Retina (tissue), 1 donor: ENCODE data around the gene GH2.
A peak's percentile ranks its signal among the peaks of the same experiment; 100 is the strongest.

Experiments
- DNase-seq: peaks from one replicate; pipeline ENCODE4 v3.0.0-alpha.2; 2016

The GH2 gene

GRCh38 chr17:63838631-63839171 is 43.0 kb downstream of the GH2 start:
- no peak for DNase-seq

GRCh38 chr17:63837962-63838600 is 43.7 kb downstream of the GH2 start:
- DNase-seq = no peak

DNA sequence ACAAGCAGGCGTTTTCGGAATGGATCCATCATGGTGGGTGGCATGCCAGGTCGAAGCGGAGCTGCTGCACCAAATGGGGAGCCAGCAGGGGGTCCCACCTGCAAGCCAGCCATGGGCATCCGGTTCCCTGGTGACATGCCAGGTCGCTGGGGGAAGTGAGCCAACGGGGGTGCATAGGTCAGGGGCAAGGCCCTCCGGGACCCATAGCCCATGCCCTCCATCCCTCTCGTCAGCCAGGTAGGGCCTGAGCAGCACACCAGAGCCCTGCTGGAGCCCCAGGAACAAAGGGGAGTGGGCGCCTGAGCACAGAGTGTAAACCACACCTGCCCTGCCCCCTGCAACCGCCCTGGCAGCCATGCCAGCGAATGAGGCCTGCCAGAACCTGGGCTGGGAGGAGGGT is 44.3 kb downstream of the GH2 start:
- DNase-seq = no peak

DNA sequence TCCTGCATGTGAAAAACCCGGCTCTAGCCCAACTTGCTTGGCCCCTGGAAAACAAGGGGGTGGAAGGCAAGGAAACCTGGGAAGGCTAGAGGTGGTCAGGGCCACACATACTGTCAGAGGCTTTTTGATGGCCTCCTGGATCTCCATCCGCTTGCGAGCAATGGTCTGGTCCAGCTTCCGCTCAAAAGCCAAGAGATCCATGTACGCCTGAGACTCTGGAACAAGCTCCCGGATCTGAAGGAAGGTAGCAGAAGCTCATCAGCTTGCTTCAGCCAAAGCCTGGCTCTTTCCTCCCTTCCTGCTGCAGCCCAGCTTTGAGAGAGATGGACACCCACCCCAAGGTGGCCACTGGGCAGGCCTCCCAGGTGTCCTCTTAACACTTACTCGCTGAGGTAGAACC is 44.9 kb downstream of the GH2 start:
- DNase-seq = no peak

DNA sequence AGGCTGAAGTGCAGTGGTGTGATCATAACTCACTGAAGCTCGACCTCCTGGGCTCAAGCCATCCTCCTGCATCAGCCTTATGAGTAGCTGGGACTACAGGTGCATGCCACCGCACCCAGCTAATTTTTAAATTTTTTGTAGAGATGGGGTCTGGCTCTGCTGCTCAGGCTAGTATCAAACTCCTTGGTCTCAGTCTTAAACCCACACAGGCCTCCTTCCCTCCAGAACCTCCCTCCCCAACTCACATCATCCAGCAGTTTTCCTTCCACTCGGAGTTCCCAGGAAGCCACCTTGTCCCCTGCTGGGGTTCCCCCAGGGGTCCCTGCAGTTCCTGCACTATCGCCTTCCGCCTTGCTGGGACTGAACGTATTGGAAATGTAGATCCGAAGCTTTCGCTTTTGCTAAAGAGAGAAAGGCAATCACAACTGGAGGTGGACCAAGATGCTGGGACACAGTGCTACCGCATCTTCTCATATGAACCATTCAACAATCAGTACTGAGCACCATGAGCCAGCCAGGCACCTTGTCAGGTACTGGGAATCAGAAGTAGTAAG is 46.5 kb downstream of the GH2 start:
- no peak for DNase-seq

GRCh38 chr17:63834431-63835166 is 47.1 kb downstream of the GH2 start:
- DNase-seq = peak; percentile 49

DNA sequence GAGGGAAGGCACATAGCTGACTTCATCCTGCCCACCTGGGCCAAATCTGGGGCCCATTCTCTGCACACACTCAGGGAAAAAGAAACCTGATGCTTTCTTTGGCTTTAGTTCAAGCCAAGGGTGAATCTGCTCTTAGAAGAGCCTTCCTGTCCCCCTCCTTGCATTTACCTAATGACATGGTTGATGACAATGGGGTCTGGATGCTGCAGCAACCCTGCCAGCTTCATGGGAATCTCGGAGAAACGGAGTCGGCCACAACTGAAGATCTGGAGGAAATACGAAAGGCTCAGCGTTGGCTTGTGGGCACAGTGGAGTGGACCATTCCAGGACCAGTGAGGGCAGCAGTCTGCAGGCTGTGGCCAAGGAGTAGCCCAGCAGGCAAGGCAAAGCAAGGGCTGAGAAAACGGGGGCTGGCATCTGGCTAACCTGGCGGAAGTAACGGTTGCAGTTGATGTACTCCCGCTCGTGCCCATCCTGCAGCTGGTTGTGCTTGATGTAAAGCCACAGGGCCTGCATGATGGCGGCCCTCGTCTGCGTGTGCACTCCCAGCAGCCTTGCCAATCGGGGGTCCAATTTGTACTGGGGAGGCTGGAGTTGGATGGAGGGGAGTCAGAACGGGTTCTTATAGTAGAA is 47.9 kb downstream of the GH2 start:
- no peak for DNase-seq

- no peak for DNase-seq
These were observed 48.6 kb downstream of the GH2 start for GRCh38 chr17:63833026-63833740.

- DNase-seq = no peak
These were observed 49.3 kb downstream of the GH2 start for GRCh38 chr17:63832455-63832854.

- DNase-seq = no peak
These were observed 49.7 kb downstream of the GH2 start for GRCh38 chr17:63832014-63832413.

- DNase-seq = no peak
These were observed 50.2 kb downstream of the GH2 start for GRCh38 chr17:63831505-63831904.

GRCh38 chr17:63830904-63831491 is 50.7 kb downstream of the GH2 start:
- no peak for DNase-seq

- DNase-seq = no peak
These were observed 51.5 kb downstream of the GH2 start for GRCh38 chr17:63830278-63830677.
